Measurements from ENCODE around the gene TMUB1.
"Not testable (repeated sequence)": the region's sequence is repeated elsewhere in the genome, so short reads cannot be mapped to it uniquely, and the experiment has no call there.

The TMUB1 gene

DNA sequence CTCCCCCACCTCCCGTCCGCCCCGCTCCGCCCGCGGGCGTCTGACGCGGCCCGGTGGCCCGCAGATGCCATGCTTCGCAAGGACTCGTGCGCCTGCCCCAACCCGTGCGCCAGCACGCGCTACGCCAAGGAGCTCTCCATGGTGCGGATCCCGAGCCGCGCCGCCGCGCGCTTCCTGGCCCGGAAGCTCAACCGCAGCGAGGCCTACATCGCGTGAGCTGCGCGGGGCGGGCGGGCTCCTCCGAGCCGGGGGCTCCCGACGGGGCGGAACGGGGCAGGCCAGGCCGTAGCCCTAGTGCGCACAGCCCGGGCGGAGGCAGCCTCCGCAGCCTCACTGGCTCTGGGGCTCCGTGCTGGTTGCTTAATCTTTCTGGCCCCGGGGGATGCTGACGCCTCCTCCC, 32.2 kb downstream of the TMUB1 start:
- no peak overlapping the region for H3K4me3 ChIP-seq (ENCODE audit: low read length)
- H3K36me3 ChIP-seq (ENCODE audit: insufficient read depth, low read length) = peaks cover 2% of the 10 kb centered on the region
- H2AFZ ChIP-seq (ENCODE audit: low read depth, low read length) = no peak overlapping the region
- no peaks in the 10 kb centered on the region for H3K9me3 ChIP-seq (ENCODE audit: low read length)
- no peaks in the 10 kb centered on the region for H3K27me3 ChIP-seq (ENCODE audit: insufficient read depth, low read length)
- H3K4me1 ChIP-seq (ENCODE audit: insufficient read depth, low read length) = no peaks in the 10 kb centered on the region

DNA sequence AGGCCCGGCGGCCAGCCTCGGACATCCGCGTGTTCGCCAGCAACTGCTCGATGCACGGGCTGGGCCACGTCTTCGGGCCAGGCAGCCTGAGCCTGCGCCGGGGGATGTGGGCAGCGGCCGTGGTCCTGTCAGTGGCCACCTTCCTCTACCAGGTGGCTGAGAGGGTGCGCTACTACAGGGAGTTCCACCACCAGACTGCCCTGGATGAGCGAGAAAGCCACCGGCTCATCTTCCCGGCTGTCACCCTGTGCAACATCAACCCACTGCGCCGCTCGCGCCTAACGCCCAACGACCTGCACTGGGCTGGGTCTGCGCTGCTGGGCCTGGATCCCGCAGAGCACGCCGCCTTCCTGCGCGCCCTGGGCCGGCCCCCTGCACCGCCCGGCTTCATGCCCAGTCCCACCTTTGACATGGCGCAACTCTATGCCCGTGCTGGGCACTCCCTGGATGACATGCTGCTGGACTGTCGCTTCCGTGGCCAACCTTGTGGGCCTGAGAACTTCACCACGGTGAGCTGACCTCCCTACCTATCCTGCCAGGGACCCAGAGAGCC, 34.3 kb downstream of the TMUB1 start:
- Histone ChIP-seq H3K4me3 (ENCODE audit: low read length) (no peak overlapping the region), H3K36me3 (ENCODE audit: insufficient read depth, low read length) (peaks cover 2% of the 10 kb centered on the region), H3K27me3 (ENCODE audit: insufficient read depth, low read length) (no peaks in the 10 kb centered on the region), H3K4me1 (ENCODE audit: insufficient read depth, low read length) (no peaks in the 10 kb centered on the region), H3K9me3 (ENCODE audit: low read length) (no peaks in the 10 kb centered on the region), H2AFZ (ENCODE audit: low read depth, low read length) (no peak overlapping the region)

GRCh38 chr7:151047976-151048815, 35.1 kb downstream of the TMUB1 start, which contains the start of gene ASIC3:
TSS of gene ASIC3 (plus strand) at chr7:151048531. CDS start at chr7:151048886, 355 bp downstream.
- no peaks in the 10 kb centered on the region for H3K9me3 ChIP-seq (ENCODE audit: low read length)
- H3K4me1 ChIP-seq (ENCODE audit: insufficient read depth, low read length) = no peaks in the 10 kb centered on the region
- H2AFZ ChIP-seq (ENCODE audit: low read depth, low read length) = no peak within 1 kb of the TSS
- no peaks in the 10 kb centered on the region for H3K36me3 ChIP-seq (ENCODE audit: insufficient read depth, low read length)
- H3K4me3 ChIP-seq (ENCODE audit: low read length) = no peak within 1 kb of the TSS
- H3K27me3 ChIP-seq (ENCODE audit: insufficient read depth, low read length) = no peaks in the 10 kb centered on the region

DNA sequence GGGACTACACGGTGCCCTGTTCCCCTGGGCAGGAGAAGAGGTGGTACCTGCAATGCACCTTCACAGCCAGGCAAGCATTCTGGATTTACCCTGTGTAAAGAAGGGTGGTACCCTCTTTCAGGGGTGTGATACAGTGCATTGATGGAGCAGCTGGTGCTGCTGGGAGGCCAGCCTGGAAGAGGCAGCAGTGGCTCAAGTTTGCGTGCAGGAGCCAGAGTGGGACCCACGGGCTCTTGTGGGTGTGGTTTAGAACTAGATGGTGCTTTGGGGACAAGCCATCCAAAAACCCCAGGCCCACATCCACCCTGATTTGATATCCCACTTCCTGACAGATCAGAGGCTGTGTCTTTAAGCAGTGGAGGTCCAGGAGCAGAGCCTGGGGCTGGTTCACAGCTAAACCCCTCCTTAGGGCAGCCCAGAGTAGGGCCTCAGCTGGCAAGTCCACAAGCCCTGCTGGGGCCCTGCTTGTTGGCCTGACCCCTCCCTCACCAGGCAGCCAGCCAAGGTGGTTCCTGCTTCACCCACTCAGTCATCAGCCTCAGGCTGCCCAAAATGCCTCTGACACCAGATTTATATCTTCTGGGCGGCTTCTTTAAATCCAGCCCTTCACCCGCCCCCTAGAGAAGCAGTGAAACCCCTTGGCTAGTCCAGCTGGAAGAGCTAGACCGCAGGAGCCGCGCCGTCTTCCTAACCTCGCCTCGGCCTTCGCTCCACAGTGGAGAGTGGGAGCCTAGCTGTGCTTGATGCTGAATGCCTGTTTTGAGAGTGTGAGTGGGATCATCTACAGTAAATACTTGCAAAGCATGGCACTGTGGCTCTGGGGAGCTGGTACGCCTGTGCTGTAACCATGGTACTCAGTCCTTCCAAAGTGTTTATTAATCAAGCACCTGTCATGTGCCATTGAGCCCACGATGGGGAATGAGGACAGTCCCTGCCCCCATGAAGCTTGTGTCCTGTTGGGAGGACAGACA, 36.4 kb downstream of the TMUB1 start:
- no peak overlapping the region for H3K4me3 ChIP-seq (ENCODE audit: low read length)
- H3K36me3 ChIP-seq (ENCODE audit: insufficient read depth, low read length) = peaks cover 1% of the 10 kb centered on the region
- no peak overlapping the region for H2AFZ ChIP-seq (ENCODE audit: low read depth, low read length)
- H3K9me3 ChIP-seq (ENCODE audit: low read length) = no peaks in the 10 kb centered on the region
- H3K4me1 ChIP-seq (ENCODE audit: insufficient read depth, low read length) = no peaks in the 10 kb centered on the region
- no peaks in the 10 kb centered on the region for H3K27me3 ChIP-seq (ENCODE audit: insufficient read depth, low read length)

DNA sequence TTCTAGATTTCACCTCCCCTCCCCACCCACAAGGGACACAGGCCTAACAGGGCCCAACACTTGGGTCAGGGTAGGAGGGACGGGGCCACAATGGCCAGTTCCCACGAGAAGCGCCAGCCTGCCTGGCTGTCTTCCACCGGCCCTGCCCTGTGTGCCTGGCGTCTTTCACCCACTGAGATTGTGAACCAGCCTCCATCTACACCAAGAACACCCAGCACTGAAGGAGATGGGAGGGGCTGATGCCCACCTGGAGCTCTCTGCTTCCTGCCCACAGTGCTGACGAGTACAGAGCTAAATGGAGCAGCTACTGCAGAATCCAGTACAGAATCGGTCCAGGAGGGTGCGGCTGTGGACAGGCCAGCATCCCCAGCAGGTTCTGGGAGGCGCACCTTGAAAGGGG, 37.3 kb downstream of the TMUB1 start:
- H3K9me3 ChIP-seq (ENCODE audit: low read length) = no peaks in the 10 kb centered on the region
- H2AFZ ChIP-seq (ENCODE audit: low read depth, low read length) = no peak overlapping the region
- H3K4me3 ChIP-seq (ENCODE audit: low read length) = no peak overlapping the region
- H3K27me3 ChIP-seq (ENCODE audit: insufficient read depth, low read length) = no peaks in the 10 kb centered on the region
- no peaks in the 10 kb centered on the region for H3K4me1 ChIP-seq (ENCODE audit: insufficient read depth, low read length)
- peaks cover 4% of the 10 kb centered on the region for H3K36me3 ChIP-seq (ENCODE audit: insufficient read depth, low read length)

DNA sequence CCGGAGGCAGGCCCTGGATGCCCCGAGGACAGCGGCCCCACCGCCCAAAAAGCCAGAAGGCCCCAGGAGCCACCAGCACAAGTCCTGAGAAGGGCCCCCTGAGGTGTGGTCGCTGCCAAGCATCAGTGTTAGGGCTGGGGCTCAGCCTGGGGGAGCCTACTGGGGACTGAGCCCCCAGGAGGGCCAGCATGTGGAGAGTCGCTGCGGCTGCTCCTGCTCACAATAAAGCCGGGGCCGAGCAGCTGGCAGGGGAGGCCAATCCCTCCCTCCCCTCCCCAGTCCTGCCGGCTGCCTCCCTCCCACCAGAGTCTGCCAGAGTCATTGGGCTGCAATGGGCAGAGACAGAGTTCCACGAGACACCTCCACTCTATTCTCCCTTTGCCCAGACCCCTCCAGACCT, 38.0 kb downstream of the TMUB1 start:
- H2AFZ ChIP-seq (ENCODE audit: low read depth, low read length) = no peak overlapping the region
- H3K27me3 ChIP-seq (ENCODE audit: insufficient read depth, low read length) = no peaks in the 10 kb centered on the region
- H3K9me3 ChIP-seq (ENCODE audit: low read length) = no peaks in the 10 kb centered on the region
- no peaks in the 10 kb centered on the region for H3K4me1 ChIP-seq (ENCODE audit: insufficient read depth, low read length)
- no peak overlapping the region for H3K4me3 ChIP-seq (ENCODE audit: low read length)
- peaks cover 4% of the 10 kb centered on the region for H3K36me3 ChIP-seq (ENCODE audit: insufficient read depth, low read length)

GRCh38 chr7:151043959-151044358, 39.3 kb downstream of the TMUB1 start:
- H3K9me3 ChIP-seq (ENCODE audit: low read length) = no peaks in the 10 kb centered on the region
- H2AFZ ChIP-seq (ENCODE audit: low read depth, low read length) = no peak overlapping the region
- H3K4me3 ChIP-seq (ENCODE audit: low read length) = no peak overlapping the region
- peaks cover 4% of the 10 kb centered on the region for H3K36me3 ChIP-seq (ENCODE audit: insufficient read depth, low read length)
- H3K4me1 ChIP-seq (ENCODE audit: insufficient read depth, low read length) = peaks cover 7% of the 10 kb centered on the region
- no peaks in the 10 kb centered on the region for H3K27me3 ChIP-seq (ENCODE audit: insufficient read depth, low read length)

DNA sequence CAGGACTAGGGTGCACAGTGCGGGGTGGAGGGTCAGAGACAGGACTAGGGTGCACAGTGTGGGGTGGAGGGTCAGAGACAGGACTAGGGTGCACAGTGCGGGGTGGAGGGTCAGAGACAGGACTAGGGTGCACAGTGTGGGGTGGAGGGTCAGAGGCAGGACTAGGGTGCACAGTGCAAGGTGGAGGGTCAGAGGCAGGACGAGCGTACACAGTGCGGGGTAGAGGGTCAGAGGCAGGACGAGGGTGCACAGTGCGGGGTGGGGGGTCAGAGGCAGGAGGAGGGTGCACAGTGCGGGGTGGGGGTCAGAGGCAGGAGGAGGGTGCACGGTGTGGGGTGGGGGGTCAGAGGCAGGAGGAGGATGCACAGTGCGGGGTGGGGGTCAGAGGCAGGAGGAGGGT, 39.8 kb downstream of the TMUB1 start:
- H3K9me3 ChIP-seq (ENCODE audit: low read length); H2AFZ ChIP-seq (ENCODE audit: low read depth, low read length); H3K4me1 ChIP-seq (ENCODE audit: insufficient read depth, low read length); H3K27me3 ChIP-seq (ENCODE audit: insufficient read depth, low read length); H3K4me3 ChIP-seq (ENCODE audit: low read length); H3K36me3 ChIP-seq (ENCODE audit: insufficient read depth, low read length): not testable (repeated sequence)

GRCh38 chr7:151040616-151041375, 42.5 kb downstream of the TMUB1 start:
- Histone ChIP-seq H3K4me1 (ENCODE audit: insufficient read depth, low read length) (peaks cover 9% of the 10 kb centered on the region), H3K9me3 (ENCODE audit: low read length) (no peaks in the 10 kb centered on the region), H2AFZ (ENCODE audit: low read depth, low read length) (no peak overlapping the region), H3K27me3 (ENCODE audit: insufficient read depth, low read length) (no peaks in the 10 kb centered on the region), H3K36me3 (ENCODE audit: insufficient read depth, low read length) (peaks cover 11% of the 10 kb centered on the region), H3K4me3 (ENCODE audit: low read length) (no peak overlapping the region)

- Histone ChIP-seq H3K36me3 (ENCODE audit: insufficient read depth, low read length) (peaks cover 16% of the 10 kb centered on the region), H3K4me1 (ENCODE audit: insufficient read depth, low read length) (peaks cover 9% of the 10 kb centered on the region), H2AFZ (ENCODE audit: low read depth, low read length) (no peak overlapping the region), H3K4me3 (ENCODE audit: low read length) (no peak overlapping the region), H3K27me3 (ENCODE audit: insufficient read depth, low read length) (no peaks in the 10 kb centered on the region), H3K9me3 (ENCODE audit: low read length) (no peaks in the 10 kb centered on the region)
Measured at GRCh38 chr7:151039850-151040548, 43.3 kb downstream of the TMUB1 start.

DNA sequence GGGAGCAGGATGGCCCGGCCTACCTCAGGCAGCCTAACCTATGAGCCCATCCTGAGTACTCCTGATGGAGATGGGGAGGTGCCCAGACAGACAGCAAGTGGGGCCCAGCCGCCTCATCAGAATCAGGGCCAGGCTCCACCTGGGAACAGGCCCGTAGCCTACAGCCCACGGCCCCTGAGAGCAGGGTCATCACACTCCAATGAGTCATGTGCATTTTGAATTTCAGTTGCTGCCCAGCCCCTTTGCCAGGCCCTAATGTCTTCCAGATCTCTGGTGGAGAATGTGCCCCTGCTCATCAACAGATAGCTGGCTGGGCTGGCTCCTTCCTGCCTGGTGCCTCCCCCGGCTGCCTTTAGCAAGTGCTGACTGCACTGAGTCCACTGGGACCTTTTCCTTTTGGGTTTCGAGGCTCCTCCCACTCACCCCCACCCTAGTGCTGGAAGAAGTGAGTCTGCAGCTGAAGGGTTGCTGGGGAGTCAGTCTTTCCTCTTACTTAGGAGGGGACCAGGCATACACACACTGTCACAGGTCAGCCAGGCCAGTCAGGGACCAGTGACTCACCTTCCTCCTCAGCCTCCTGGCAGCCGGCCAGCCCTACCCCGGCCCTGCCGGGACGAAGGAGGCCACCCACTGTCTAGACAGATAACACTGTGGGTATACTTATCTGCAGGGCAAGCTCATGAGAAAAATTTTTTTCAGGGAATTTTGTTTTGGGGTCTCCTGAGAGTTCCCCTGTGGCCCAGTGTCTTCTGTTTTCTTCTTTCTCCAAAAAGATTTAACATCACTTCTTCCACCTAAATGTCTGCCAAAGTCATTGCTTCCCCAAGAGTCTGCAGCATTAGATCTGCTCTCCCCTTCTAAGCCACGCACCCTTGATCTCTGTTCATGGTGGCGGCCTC, 44.1 kb downstream of the TMUB1 start:
- H3K9me3 ChIP-seq (ENCODE audit: low read length) = no peaks in the 10 kb centered on the region
- peaks cover 17% of the 10 kb centered on the region for H3K36me3 ChIP-seq (ENCODE audit: insufficient read depth, low read length)
- no peaks in the 10 kb centered on the region for H3K27me3 ChIP-seq (ENCODE audit: insufficient read depth, low read length)
- peaks cover 9% of the 10 kb centered on the region for H3K4me1 ChIP-seq (ENCODE audit: insufficient read depth, low read length)
- no peak overlapping the region for H3K4me3 ChIP-seq (ENCODE audit: low read length)
- H2AFZ ChIP-seq (ENCODE audit: low read depth, low read length) = no peak overlapping the region

Measured in neuron (in vitro differentiated cells).